DOHH2 (cell line): Measurements from ENCODE around the gene GAR1.

Experiments
- H3F3A ChIP-seq: fragments of 200-600 bp; sonication (generic), shearing (Covaris generic); 2 replicates; pipeline ENCODE4 v1.6.0; 2016; ENCODE audit warnings: antibody characterized with exemption, mild to moderate bottlenecking; ENCODE audit not compliant: control insufficient read depth, insufficient read depth
- H3K27ac ChIP-seq: fragments of 200-600 bp; sonication (generic); 2 replicates; pipeline ENCODE4 v1.5.1; 2014; ENCODE audit warnings: low read depth, mild to moderate bottlenecking, low read length, moderate library complexity
- H3K27me3 ChIP-seq: fragments of 200-600 bp; sonication (generic); 2 replicates; pipeline ENCODE4 v1.6.1; 2014; ENCODE audit warnings: mild to moderate bottlenecking, low read length, mixed read lengths; ENCODE audit not compliant: control insufficient read depth
- H3K36me3 ChIP-seq: fragments of 200-600 bp; sonication (generic); 2 replicates; pipeline ENCODE4 v1.6.1; 2014; ENCODE audit warnings: mild to moderate bottlenecking, low read length, moderate library complexity, mixed read lengths; ENCODE audit not compliant: control insufficient read depth
- H3K4me1 ChIP-seq: fragments of 200-600 bp; sonication (generic); 2 replicates; pipeline ENCODE4 v1.6.1; 2014; ENCODE audit warnings: mild to moderate bottlenecking, low read length, mixed read lengths; ENCODE audit not compliant: control insufficient read depth
- H3K4me2 ChIP-seq: fragments of 200-600 bp; sonication (generic); 2 replicates; pipeline ENCODE4 v1.6.0; 2014; ENCODE audit warnings: mild to moderate bottlenecking, low read length, moderate library complexity
- H3K4me3 ChIP-seq: fragments of 200-600 bp; sonication (generic); 2 replicates; pipeline ENCODE4 v1.5.1; 2014; ENCODE audit warnings: mild to moderate bottlenecking, low read length, mixed read lengths
- H3K79me2 ChIP-seq: fragments of 200-600 bp; sonication (generic); 2 replicates; pipeline ENCODE4 v1.6.1; 2014; ENCODE audit warnings: mild to moderate bottlenecking, low read length, mixed read lengths; ENCODE audit not compliant: control insufficient read depth
- H3K9me2 ChIP-seq: fragments of 200-600 bp; sonication (generic); replicated peaks from 2 replicates; pipeline ENCODE4 v1.6.1; 2014; ENCODE audit warnings: mild to moderate bottlenecking, low read length, mixed read lengths; ENCODE audit not compliant: control insufficient read depth
- H3K9me3 ChIP-seq: fragments of 200-600 bp; sonication (generic); 2 replicates; pipeline ENCODE4 v1.6.1; 2014; ENCODE audit warnings: antibody characterized with exemption, low read length, mixed read lengths; ENCODE audit not compliant: control insufficient read depth, insufficient read depth
- H4K20me1 ChIP-seq: fragments of 200-600 bp; sonication (generic); 2 replicates; pipeline ENCODE4 v1.6.0; 2014; ENCODE audit warnings: low read depth, mild to moderate bottlenecking, antibody characterized with exemption, low read length, moderate library complexity; ENCODE audit not compliant: control insufficient read depth, insufficient read depth
- CTCF ChIP-seq: fragments of 200-600 bp; sonication (generic); IDR thresholded peaks from one replicate; pipeline ENCODE4 v1.5.1; 2014; ENCODE audit warnings: antibody characterized with exemption, mild to moderate bottlenecking, low read depth, low read length; ENCODE audit not compliant: poor library complexity, severe bottlenecking
- EZH2phosphoT487 ChIP-seq: fragments of 200-600 bp; sonication (generic); IDR thresholded peaks from 2 replicates; pipeline ENCODE4 v1.6.1; 2017; ENCODE audit warnings: borderline replicate concordance, mild to moderate bottlenecking, antibody characterized with exemption, low read length, moderate library complexity, mixed read lengths

The GAR1 gene

GRCh38 chr4:109872065-109872464 lies 56.5 kb downstream of the GAR1 start:
- Histone ChIP-seq H3K36me3 (no peaks in the 10 kb centered on the region), H3K4me1 (no peaks in the 10 kb centered on the region), H3K9me3 (no peaks in the 10 kb centered on the region), H4K20me1 (no peaks in the 10 kb centered on the region), H3K79me2 (no peaks in the 10 kb centered on the region), H3K27me3 (no peaks in the 10 kb centered on the region), H3K9me2 (no peaks in the 10 kb centered on the region), H3K4me3 (no peak overlapping the region), H3K4me2 (no peak overlapping the region), H3K27ac (no peak overlapping the region), H3F3A (no peaks in the 10 kb centered on the region)
- no peak for TF ChIP-seq EZH2phosphoT487
- no peak for TF ChIP-seq CTCF

- Histone ChIP-seq H3K27ac (no peak overlapping the region), H3K9me2 (no peaks in the 10 kb centered on the region), H3K4me1 (no peaks in the 10 kb centered on the region), H3K27me3 (no peaks in the 10 kb centered on the region), H3K79me2 (no peaks in the 10 kb centered on the region), H3K4me2 (no peak overlapping the region), H3F3A (no peaks in the 10 kb centered on the region), H3K36me3 (no peaks in the 10 kb centered on the region), H4K20me1 (no peaks in the 10 kb centered on the region), H3K4me3 (no peak overlapping the region), H3K9me3 (no peaks in the 10 kb centered on the region)
- TF ChIP-seq CTCF (no peak), EZH2phosphoT487 (no peak)
Observed at GRCh38 chr4:109872950-109873656, 57.5 kb downstream of the GAR1 start.

GRCh38 chr4:109873791-109874514 lies 58.4 kb downstream of the GAR1 start:
- no peaks in the 10 kb centered on the region for H4K20me1 ChIP-seq

More at GRCh38 chr4:109873791-109874514, 58.4 kb downstream of the GAR1 start:
- Histone ChIP-seq H3K4me2 (no peak overlapping the region), H3F3A (no peaks in the 10 kb centered on the region), H3K27me3 (no peaks in the 10 kb centered on the region), H3K79me2 (no peaks in the 10 kb centered on the region), H3K9me3 (no peaks in the 10 kb centered on the region), H3K27ac (no peak overlapping the region), H3K4me3 (no peak overlapping the region), H3K36me3 (no peaks in the 10 kb centered on the region), H3K4me1 (no peaks in the 10 kb centered on the region), H3K9me2 (no peaks in the 10 kb centered on the region)
- TF ChIP-seq EZH2phosphoT487 (no peak), CTCF (no peak)
